Stomach (tissue), 9 donors: Measurements from ENCODE around the gene SLC18B1. TPM values are rescaled to one million over a fixed set of nuclear protein-coding genes. Genes with fewer than 3 reads are reported as not detected.

Experiments used
- DNase-seq, 2 donors: peaks; one replicate each; pipeline versions ENCODE4 v3.0.0 to v3.0.0-alpha.2; 2013 to 2019
- H3K27ac ChIP-seq, 5 donors: fragments of 200-600 bp in 4 of 5; sonication (generic) in 4 of 5; one replicate each; pipeline ENCODE4 v1.5.1; 2013 to 2019; ENCODE audit warnings: mild to moderate bottlenecking in 1 of 5, moderate library complexity in 1 of 5
- H3K27me3 ChIP-seq, 3 donors: fragments of 200-600 bp; sonication (generic); one replicate each; pipeline ENCODE4 v1.5.1; 2017 to 2019; ENCODE audit warnings: mixed run types in 1 of 3
- H3K36me3 ChIP-seq, 4 donors: fragments of 200-600 bp; sonication (generic); 1 replicate in 3 of 4; 2 replicates in 1 of 4; pipeline ENCODE4 v1.5.1; 2016 to 2019
- H3K4me1 ChIP-seq, 4 donors: fragments of 200-600 bp; sonication (generic); one replicate each; pipeline ENCODE4 v1.5.1; 2016 to 2019
- H3K4me3 ChIP-seq, 4 donors: fragments of 200-600 bp; sonication (generic) in 3 of 4; one replicate each; pipeline ENCODE4 v1.5.1; 2016 to 2019; ENCODE audit warnings: mild to moderate bottlenecking in 1 of 4
- H3K9me3 ChIP-seq, 4 donors: fragments of 200-600 bp; sonication (generic); one replicate each; pipeline ENCODE4 v1.5.1; 2016 to 2019
- CTCF ChIP-seq, 7 experiments: fragments of 450-650 bp in 4 of 7; fragments of 200-600 bp in 3 of 7; sonication (generic) in 3 of 7; IDR thresholded peaks; one replicate each; pipeline ENCODE4 v1.5.1; 2016 to 2019; ENCODE audit warnings: antibody characterized with exemption in 7 of 7, control low read depth in 2 of 7, mild to moderate bottlenecking in 1 of 7
- EP300 ChIP-seq: sonication (generic); formaldehyde crosslinking; IDR thresholded peaks from one replicate; pipeline ENCODE4 v1.6.1; 2017; ENCODE audit warnings: antibody characterized with exemption
- POLR2A ChIP-seq, 4 donors: fragments of 450-650 bp; IDR thresholded peaks; one replicate each; pipeline ENCODE4 v1.6.1; 2016; ENCODE audit warnings: antibody characterized with exemption in 4 of 4, control low read depth in 2 of 4, mild to moderate bottlenecking in 1 of 4, moderate library complexity in 1 of 4
- POLR2AphosphoS5 ChIP-seq, 3 donors: sonication (generic); formaldehyde crosslinking; IDR thresholded peaks; one replicate each; pipeline ENCODE4 v1.6.1; 2016; ENCODE audit warnings: antibody characterized with exemption in 3 of 3
- WGBS, 5 donors: extraction: QIAGEN DNeasy Blood & Tissue Kit in 3 of 5; methylation state at CpG; one replicate each; pipeline versions ENCODE4 v1.1.5 to v1.1.7; 2013 to 2018; 5-methylcytosine and 5-hydroxymethylcytosine counted together
- intact Hi-C: fragments of 100-400 bp; cut with DNase I; formaldehyde crosslinking; loops from one replicate; pipeline ENCODE4 v1.15.1; 2023; ENCODE audit warnings: low total_unique reads
- polyA plus RNA-seq, 3 donors: library from polyadenylated mRNA; stranded (reverse); fragments of 200-250 nt; gene quantifications; one replicate each; pipeline ENCODE4 v1.2.3, GENCODE V29; 2013
- total RNA-seq, 5 donors: library from RNA; depleted of rRNA; stranded (reverse); fragments of >200 nt; gene quantifications; one replicate each; pipeline versions ENCODE4 v1.1.0 to v1.2.3, GENCODE V29; 2014 to 2016
- donor health status: healthy with polysubstance abuse.
- donor health status: Bipolar disorder and iron deficiency.
- donor health status: healthy.

SLC18B1 gene
- total and polyA plus RNA-seq, 8 donors = 0.29 to 31.2 (median 10.7) TPM

- no peaks in the 10 kb centered on the region for H3K9me3 ChIP-seq
- no peaks in the 10 kb centered on the region for H3K27me3 ChIP-seq
- peak overlapping the region in 1 of 4 donors; percentile 16 for H3K4me3 ChIP-seq
- H3K27ac ChIP-seq = peak overlapping the region in 3 of 5 donors; percentile 4 to 52 (median 11)
- H3K36me3 ChIP-seq = peaks cover 22 to 51% (median 48%) of the 10 kb centered on the region in 4 donors
- peaks cover 16 to 62% (median 53%) of the 10 kb centered on the region in 4 donors for H3K4me1 ChIP-seq
- no peak for TF ChIP-seq CTCF (IDR thresholded peaks at IDR 0.05)
- no peak for TF ChIP-seq POLR2A (IDR thresholded peaks at IDR 0.05)
- TF ChIP-seq EP300 = no peak
- no peak for TF ChIP-seq POLR2AphosphoS5 (IDR thresholded peaks at IDR 0.05)
- no peak for DNase-seq
- intact Hi-C loops = no loop called here
- WGBS, 5 donors = 62 to 81% (median 74%) methylated on average over 6 of the region's 6 CpGs
These were observed 20.2 kb upstream of the SLC18B1 start for GRCh38 chr6:132818404-132819359.

GRCh38 chr6:132817554-132818403, 19.3 kb upstream of the SLC18B1 start:
- intact Hi-C loops = no loop called here
- Histone ChIP-seq H3K4me3 (peak overlapping the region in 2 of 4 donors; percentile 16 to 97), H3K27ac (peak overlapping the region in 2 of 5 donors; percentile 4 to 11), H3K36me3 (peaks cover 22 to 51% (median 48%) of the 10 kb centered on the region in 4 donors), H3K27me3 (no peaks in the 10 kb centered on the region), H3K4me1 (peaks cover 16 to 62% (median 48%) of the 10 kb centered on the region in 4 donors), H3K9me3 (no peaks in the 10 kb centered on the region)
- WGBS, 5 donors = 81 to 89% (median 85%) methylated on average over 10 of the region's 10 CpGs
- TF ChIP-seq POLR2A (IDR thresholded peaks at IDR 0.05) (no peak), CTCF (IDR thresholded peaks at IDR 0.05) (no peak), EP300 (no peak), POLR2AphosphoS5 (IDR thresholded peaks at IDR 0.05) (no peak)
- DNase-seq = no peak

- Histone ChIP-seq H3K36me3 (peaks cover 22 to 51% (median 48%) of the 10 kb centered on the region in 4 donors), H3K9me3 (no peaks in the 10 kb centered on the region), H3K4me3 (peak overlapping the region in 3 of 4 donors; percentile 84 to 97 (median 88)), H3K27me3 (no peaks in the 10 kb centered on the region), H3K27ac (no peak overlapping the region), H3K4me1 (peaks cover 23 to 70% (median 52%) of the 10 kb centered on the region in 4 donors)
- no peak for DNase-seq
- intact Hi-C loops = no loop called here
- TF ChIP-seq POLR2A (IDR thresholded peaks at IDR 0.05) (no peak), POLR2AphosphoS5 (IDR thresholded peaks at IDR 0.05) (no peak), CTCF (IDR thresholded peaks at IDR 0.05) (no peak)
- WGBS, 5 donors = 43 to 64% (median 55%) methylated on average over 4 of the region's 4 CpGs
These were observed 18.2 kb upstream of the SLC18B1 start for GRCh38 chr6:132816660-132817059.
